NCI-H510A (cell line): Measurements from ENCODE around the gene PPP2R5E.
"Not testable (repeated sequence)": the region's sequence is repeated elsewhere in the genome, so short reads cannot be mapped to it uniquely, and the experiment has no call there.

Experiments
- DNase-seq: peaks from one replicate; lab custom pipeline; 2025; lab: John Stamatoyannopoulos, UW

The PPP2R5E gene

DNA sequence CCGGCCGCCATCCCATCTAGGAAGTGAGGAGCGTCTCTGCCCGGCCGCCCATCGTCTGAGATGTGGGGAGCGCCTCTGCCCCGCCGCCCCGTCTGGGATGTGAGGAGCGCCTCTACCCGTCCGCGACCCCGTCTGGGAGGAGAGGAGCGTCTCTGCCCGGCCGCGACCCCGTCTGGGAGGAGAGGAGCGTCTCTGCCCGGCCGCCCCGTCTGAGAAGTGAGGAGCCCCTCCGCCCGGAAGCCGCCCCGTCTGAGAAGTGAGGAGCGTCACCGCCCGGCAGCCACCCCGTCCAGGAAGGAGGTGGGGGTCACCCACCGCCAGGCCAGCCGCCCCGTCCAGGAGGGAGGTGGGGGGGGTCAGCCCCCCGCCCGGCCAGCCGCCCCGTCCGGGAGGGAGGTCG is 20.7 kb downstream of the PPP2R5E start:
- DNase-seq, result not testable (repeated sequence)

DNA sequence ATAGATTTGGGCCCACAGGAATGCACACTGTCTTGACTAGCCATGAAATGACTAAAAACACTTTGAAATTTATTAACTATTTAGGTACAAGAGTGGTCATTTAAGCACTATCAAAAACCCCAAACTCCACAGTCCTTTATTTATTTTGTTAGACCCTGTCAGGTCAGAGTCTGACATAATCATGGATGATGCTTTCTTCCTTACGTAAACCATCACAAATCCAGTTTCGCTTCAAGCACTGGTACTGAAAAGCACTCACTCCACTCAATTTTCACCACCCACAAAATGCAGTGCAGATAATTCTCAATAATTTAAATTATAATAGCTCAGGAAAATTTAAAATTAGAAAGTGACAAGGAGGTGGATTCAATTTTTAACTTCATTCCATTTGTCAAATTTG is 25.8 kb downstream of the PPP2R5E start:
- no peak for DNase-seq

DNA sequence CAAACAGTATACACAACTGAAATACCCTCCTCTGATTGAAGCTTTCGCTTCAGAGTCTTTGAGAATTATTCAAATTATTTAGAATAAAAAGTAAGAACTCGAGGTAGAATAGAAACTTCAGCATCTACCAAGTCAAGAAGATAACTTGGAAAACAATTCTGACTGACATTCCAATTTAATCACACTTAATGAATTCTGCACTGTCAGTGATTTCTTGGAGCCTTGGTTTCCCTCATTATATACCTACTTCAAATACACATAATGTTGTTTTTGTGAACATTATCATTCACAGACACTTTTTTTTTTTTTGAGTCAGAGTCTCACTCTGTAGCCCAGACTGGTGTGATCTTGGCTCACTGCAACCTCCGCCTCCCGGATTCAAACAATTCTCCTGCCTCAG is 27.9 kb downstream of the PPP2R5E start:
- no peak for DNase-seq

DNA sequence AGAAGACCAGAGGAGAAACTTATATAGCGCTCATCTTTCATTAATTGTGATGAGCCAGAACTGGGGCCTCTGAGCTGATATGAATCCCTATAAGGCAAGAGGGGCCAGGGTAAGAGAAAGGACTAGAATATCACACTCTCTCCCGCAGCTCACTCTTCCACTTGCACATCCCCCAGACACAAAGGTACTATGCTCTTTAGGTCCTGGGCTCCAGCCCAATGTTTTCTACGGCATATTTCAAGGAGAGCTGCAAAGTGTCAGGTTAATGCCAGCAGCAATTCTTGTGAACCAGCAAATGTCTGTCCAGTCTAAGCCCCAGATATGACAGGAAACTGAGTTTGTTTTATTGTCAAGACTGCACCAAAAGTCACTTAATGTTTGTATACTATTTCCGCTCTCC is 29.4 kb downstream of the PPP2R5E start:
- DNase-seq, result no peak

DNA sequence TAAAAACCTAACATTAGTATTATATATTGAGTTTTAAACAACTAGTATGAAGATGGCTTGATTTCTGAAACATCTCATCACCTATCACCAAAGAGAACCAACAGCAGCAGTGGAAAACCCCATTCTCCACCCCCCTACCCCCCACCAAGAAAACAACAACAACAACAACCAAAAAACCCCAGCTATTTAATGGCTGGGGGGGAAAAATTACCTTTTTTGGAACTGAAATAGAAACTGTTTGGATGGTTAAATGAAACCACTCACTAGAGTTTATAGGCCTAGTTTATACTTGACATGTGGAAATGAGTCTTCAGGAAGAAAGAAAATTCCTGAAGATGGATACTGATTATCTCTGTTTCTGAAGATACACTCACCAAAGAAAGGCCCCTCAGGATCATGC is 30.3 kb downstream of the PPP2R5E start:
- DNase-seq, result no peak

DNA sequence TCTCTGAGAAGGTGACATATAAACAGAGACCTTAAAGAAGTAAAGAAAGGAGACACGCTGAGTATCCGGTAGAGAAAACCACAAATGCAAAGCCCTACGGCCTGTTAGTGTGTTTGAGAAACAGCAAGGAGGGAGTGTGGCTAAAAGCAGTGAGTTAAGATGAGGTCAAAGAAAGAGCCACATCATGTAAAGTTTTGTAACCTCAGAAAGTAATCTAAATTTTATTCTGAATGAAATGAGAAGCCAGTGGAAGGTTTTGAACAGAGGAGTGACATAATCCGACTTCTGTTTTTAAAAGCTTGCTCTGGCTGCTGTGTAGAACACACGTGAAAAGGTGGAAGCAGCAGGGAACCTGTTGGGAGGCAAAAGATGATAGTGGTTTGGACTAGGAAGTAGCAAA is 32.6 kb downstream of the PPP2R5E start:
- no peak for DNase-seq

DNA sequence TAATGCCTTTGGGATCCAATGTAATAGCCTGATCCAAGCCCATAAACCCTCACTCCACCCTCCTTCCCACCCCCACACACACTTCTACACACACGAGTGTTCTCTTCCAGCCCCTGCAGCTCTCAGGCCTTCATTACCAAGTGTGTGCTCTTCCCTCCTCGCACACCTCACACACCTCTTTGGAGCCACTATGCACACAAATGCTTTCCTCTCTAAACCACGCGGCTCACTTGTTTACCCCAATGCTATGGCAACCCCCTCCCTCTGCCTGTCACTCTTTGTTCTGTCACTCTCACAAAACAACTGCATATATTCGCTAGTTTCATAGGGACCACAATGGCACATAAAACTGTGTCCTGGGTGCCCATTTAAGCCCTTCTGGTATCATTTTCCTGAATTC is 35.1 kb downstream of the PPP2R5E start:
- peak; percentile 8 for DNase-seq

DNA sequence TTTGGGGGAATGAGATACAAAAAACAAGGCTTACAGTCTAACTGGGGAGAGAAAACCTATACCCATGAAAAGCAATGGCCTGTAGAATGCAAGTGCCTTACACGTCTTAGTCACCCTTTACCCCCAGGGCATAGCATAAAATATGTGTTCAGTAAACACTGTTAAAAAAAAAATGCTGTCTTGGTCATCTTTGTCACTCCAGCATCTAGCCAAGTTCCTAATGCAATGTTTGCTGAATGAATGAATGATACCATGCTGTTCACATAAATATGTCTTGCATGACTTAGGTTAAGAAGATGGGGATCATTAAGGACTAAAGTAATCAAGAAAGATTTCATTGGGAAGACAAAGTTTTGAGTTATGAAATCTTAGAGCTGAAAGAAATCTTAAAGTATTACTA is 38.5 kb downstream of the PPP2R5E start:
- no peak for DNase-seq

DNA sequence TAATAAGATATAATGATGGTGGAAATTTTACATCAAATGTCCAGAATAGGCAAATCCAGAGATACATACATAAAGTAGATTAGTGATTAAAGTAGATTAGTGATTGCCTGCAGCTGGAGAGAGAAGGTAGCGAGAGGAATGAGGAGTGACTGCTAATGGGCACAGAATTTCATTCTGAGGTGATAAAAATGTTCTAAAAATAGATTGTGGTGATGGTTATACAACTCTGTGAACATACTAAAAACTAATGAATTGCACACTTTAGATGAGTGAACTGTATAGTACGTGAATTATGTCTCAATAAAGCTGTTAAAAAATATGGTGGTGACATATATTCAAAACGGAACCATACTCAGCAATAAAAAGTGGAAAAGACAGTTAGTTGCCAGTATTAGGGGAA is 41.7 kb downstream of the PPP2R5E start:
- no peak for DNase-seq

DNA sequence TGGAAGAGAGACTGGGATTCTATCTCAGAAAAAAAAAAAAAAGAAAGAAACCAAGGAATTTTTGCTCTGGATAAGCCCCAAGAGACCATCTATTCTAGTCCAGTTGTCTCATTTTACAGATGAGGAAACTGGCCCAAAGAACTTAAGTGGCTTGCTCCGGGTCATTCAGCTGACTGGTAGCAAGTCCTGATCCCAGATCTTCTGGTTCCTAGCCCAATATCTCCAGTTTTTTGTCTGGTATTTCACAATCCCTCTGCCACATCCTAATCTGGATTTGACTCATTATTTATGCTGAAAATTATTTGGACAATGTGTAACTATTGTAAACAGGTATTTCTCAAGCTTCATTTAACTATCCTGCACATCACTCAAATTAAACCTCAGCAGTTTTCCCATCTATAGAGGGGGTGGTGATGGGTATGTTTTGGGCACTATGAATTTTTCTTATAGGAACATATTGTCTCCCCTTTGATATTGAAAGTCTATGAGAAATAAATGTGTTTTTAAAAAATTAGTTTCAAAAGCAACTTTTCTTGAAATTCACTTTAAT is 43.4 kb downstream of the PPP2R5E start:
- DNase-seq, result no peak

DNA sequence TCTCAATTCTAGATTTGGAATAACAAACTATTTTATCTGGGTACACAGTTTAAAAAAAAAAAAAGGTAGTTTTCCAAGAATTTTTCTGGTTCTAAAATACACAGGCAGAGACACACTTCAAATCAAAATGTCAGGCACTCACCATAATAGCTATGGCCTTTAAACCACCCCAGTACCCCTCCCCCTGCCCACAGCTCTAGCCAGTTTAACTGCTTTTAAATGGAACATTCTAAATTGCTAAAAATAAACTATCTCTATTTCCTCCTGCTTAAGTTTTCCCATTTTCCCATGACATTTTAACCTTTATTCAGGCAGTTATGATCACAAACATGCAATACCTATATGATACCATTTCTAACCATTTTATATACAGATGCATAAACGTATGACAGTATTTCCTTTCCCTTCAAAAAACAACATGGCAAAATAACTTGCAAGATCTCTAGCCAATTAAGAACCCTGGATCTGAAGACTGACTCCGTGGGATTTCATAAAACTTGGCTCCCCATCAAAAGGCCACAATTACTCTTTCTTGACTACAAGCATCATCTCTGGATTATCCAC is 46.3 kb downstream of the PPP2R5E start:
- DNase-seq, result no peak

DNA sequence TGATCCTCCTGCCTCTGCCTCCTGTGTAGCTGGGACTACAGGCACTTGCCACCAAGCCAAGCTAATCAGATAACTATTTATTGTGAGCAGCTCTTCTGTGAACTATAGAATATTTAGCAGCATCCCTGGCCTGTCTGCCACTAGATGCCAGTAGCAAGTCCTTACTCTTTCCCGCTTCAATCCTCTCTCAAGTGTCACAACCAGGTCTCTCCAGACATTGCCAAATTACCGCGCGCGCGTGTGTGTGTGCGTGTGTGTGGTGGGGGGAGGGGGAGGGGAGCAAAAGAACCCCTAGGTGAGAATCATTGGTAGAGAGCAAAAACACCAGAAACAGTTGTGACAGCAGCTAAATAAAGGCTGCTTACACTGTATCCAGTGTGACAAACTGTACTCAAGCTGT is 49.9 kb downstream of the PPP2R5E start:
- DNase-seq, result peak; percentile 54

DNA sequence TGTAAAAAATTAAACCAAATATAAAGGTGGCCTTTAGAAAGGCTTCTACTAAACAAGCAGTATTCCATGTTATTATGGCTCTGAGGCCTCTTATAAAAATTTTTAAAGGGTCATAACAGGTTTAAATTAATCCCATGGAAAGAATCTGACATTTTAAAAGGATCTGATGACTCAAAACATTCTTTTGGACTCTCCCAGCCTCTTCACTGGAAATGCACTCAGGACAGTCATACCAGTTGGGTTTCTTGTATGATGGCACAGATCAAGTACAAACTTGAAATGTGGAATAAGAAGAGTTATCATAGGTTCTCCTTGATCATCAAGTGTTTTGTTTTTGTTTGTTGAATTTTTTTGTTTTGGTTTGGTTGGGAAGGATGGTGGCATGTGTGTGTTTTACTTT is 50.8 kb downstream of the PPP2R5E start:
- DNase-seq, result no peak

DNA sequence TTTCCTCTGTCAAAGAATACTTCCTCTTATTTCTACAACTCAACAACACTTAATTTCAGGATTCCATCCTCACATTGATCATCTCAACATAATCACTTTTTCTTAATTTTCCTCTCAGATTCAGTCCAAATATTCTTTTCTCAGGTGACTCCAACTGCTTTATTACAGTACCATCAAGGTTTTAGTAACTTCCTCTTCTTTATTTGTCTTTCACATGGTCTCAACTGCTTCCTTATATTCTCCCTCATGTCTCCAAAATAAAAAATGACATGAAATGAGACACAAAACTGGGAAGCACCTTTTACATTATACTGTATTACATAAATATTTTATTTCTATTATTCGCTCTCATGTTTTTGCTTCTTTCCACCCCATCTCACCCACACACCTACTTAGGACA is 55.5 kb downstream of the PPP2R5E start:
- no peak for DNase-seq

DNA sequence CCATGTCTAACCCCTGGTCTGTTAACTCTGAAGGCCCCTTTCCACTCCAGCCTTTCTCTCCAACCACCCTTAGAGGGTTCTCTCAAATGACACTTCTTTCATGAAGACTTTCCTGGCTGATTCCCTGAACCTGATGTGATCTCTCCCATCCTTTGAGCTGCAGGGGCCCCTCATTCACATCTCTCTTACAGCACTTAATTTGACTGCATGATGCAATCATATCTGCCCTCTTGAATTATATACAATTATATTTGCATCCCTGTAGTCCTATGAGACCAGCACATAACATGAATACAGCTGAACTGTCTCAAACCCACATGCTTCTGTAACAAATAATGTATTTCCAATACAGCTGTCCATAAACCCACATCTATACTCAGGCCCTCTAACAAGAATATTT is 56.4 kb downstream of the PPP2R5E start:
- no peak for DNase-seq

DNA sequence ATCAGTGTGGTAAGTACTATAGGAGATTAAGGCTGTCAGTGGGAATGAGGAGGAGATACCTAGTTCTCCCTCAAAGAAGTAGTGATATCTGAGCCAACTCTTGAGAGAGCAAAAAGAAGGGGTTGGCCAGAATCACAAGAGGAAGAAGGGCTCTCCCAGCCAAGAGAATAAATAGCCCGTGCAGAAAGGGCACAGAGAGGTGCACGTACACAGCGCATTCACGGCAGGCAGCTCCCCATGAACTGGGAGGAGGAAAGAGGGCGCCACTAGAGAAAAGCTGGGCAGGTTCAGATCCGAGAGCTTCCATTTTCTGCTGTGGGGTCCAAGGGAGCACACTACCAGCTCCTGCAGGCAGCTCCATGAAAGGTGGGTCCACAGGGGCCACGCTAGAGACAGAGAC is 59.9 kb downstream of the PPP2R5E start:
- no peak for DNase-seq

DNA sequence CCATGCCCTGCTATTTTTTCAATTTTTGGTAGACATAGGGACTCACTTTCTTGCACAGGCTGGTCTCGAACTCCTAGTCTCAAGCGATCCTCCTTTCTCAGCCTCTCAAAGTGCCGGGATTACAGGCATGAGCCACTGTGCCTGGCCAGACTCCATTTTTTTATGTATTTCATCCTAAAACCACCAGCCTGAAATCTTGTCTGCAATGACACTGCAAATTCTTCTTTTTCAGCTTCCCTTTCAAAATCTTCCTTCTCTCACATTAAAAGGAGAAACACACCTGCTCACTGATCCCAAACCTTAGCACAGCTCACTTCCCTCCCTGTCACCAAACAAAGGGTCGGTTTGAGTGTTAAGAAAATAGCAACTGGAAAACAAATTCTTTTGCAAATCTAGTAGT is 62.6 kb downstream of the PPP2R5E start:
- DNase-seq, result no peak

DNA sequence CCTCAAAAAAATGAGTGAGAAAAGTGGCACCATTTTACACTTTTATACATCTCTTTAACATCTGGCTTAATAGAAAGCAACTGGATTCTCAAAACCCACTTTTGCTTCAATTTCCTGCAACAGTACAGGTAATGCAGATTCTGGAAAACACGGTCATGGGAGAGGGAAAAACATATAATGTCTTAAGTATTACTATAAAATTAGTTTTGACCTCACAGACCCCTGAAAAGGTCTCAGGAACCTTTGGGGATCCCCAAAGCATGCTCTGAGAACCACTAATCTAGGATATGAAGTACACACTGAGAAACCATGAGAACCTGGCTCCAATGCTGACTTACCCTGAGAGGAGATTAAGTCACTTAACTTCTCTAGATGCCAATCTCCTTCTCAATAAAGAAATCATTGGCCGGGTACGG is 64.7 kb downstream of the PPP2R5E start:
- DNase-seq, result no peak

DNA sequence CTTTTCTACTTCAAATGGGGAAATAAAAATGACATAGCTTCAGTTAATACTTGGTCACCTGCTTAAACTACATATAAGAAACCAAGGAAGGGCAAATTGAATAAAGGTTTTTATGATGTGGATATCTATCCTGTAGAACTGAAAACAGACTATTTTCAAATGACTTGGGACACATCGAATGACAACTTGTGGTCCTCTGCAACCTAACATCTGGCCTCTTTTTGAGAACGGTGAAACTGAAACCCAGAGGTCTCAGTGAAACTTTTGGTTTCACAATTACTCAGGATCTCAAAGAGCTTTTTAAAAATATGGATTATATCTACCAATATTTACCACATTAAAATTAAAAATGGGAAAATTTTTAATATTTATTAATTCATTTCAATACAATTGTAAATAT is 65.2 kb downstream of the PPP2R5E start:
- no peak for DNase-seq

DNA sequence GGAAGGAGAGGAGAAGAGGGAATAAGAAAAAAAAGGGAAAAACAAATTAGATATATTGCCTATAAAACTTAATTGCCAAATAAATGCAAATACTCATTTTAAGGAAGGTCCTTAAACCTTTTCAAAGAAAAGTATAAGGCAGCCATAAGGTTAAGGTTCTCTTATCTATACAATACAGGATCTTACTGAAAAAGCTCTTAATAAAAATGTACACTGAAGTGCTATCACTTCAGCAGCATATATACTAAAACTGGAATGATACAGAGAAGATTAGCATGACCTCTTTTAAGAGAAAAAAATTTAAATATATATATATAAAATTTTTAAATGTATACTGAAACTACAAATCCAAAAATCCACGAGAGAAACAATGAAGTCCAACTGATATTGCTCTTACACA is 65.6 kb downstream of the PPP2R5E start:
- no peak for DNase-seq

DNA sequence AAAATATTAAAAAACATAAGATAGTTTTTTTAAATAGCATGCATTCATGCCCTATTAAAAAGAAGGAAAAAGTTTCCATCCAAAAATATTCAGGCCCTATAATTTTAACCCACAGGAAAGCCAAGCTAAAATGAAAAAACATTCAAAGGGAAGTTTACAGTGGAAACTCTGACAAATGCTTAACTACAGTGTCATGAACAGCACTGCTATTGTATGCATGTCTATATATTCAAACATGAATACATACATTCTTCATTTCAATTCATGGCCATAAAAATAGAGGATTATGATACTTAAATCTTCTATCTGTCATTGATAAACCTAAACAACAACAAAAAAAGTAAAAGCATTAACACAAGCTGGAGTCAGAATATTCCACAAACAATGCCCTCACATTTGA is 67.4 kb downstream of the PPP2R5E start:
- DNase-seq, result no peak

DNA sequence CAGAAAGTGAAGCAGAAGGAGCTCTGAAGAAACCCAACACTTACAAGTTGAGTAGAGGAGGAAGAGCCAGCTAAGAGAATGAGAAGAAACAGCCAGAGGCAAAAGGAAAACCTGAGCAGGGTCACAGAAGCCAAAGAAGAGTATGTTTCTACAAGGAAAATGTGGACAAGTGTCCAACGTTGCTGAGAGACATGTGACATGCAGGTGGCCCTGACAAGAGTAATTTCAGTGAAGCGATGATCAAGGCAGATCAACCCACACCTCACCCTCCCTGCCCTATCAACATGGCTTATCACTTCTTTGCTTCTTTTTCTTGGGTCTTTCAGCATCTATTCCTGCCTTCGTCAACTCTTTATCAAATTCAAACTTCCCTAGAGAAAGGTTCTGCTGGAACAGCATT is 68.3 kb downstream of the PPP2R5E start:
- no peak for DNase-seq

DNA sequence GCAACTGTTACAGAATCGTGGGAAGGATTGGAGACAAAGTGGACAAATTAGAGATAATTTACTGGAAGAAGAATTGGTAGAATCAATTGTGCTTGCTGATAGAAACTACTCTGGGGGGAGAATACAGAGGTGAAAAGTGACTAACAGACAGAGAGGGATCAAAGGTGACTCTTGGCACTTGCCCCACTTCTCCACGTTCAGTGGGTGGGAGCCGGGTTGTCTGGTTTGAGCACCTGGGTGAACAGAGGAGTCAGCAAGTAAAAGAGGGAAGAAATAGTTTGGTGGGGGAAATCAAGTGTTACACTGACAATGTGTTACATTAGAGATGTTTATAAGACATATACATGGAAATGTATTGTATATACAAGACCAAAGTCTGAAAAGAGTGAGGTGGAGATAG is 69.1 kb downstream of the PPP2R5E start:
- DNase-seq, result no peak

DNA sequence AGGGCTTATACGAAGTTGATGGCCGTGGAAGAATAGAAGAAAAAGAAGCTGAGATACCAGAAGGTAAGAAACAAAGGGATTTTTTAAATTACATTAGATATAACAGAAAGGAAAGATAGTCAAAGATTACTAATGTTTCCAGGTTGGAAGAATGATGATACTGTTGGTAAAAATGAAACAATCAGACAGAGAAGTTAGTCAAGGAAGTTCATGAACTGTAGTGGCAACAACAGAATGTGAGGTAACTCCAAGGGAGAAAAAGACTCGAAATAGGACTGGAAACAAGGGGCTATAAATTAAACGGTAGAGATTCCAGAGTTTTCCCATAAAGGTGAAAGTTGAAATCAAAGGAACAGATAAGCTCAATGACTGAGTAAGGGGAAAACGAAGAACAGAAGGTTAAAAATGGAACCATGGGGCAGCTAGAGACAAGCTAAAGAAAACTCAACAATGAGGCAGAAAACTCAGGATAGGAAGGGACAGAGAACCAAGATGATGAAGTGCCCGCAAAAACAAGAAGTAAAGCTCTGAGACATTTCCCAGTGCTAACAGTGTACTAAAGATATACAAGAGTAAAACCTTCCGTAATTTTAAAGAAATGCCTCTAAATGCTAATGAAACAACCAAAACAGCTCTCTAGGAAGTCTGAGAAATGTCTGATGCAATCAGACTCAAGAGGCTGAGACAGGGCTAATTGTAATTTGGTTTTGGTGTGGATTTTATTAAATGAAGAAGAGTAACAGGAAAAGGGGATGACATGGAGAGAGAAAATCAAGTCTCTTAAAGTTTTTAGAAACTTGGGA is 70.0 kb downstream of the PPP2R5E start:
- no peak for DNase-seq
